Esophagus muscularis mucosa (tissue), 4 donors: ENCODE results near the gene SDC4.

Experiments used
- CTCF ChIP-seq, 3 experiments: fragments of 200-600 bp in 2 of 3; fragments of 450-650 bp in 1 of 3; sonication (generic) in 2 of 3; IDR thresholded peaks; one replicate each; pipeline ENCODE4 v1.5.1; 2017 to 2019; ENCODE audit warnings: antibody characterized with exemption in 3 of 3, mild to moderate bottlenecking in 2 of 3, moderate library complexity in 1 of 3
- EP300 ChIP-seq: sonication (generic); formaldehyde crosslinking; IDR thresholded peaks from one replicate; pipeline ENCODE4 v1.6.1; 2017; ENCODE audit warnings: antibody characterized with exemption
- POLR2A ChIP-seq: fragments of 450-650 bp; IDR thresholded peaks from one replicate; pipeline ENCODE4 v1.6.1; 2017; ENCODE audit warnings: antibody characterized with exemption, moderate library complexity, mild to moderate bottlenecking, low read depth
- POLR2AphosphoS5 ChIP-seq, 2 donors: sonication (generic); formaldehyde crosslinking; IDR thresholded peaks; one replicate each; pipeline ENCODE4 v1.6.1; 2017; ENCODE audit warnings: antibody characterized with exemption in 2 of 2

DNA sequence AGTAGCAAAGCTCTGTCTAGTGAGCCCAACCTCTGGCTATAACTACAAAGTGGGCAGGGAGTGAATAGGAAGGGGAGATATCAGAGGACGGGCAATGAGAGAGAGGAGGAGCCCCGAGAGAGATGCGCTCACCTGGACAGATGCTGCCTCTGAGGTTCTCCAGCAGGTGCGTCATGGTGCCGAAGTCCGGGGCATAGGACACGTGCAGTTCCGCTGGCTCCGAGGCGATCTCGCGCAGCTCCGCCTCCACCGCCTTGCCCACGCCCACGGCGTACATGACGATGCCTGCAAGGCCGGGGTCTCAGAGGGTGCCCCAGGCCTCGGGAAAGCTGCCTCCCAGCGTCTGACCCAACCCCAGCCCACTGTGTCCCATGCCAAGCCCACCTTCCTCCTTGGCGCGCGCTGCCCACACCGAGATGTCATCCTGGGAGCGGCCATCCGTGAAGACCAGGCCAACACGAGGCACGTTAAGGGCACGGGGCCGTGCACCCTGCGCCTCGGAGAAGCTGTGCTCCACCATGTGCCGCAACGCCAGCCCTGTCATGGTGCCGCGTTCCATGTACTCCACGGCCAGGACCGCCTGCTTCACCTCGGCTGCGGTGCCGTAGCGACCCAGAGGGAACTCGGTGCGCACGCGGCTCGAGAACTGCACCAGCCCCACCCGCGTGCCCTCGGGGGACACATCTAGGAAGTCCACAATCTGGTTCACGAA is 50.3 kb downstream of the SDC4 start:
- TF ChIP-seq CTCF (IDR thresholded peaks at IDR 0.05) = no peak
- no peak for TF ChIP-seq EP300
- TF ChIP-seq POLR2A = no peak
- no peak for TF ChIP-seq POLR2AphosphoS5 (IDR thresholded peaks at IDR 0.05)
